ENCODE measurements around the gene ZNF282.

Gene ZNF282

DNA sequence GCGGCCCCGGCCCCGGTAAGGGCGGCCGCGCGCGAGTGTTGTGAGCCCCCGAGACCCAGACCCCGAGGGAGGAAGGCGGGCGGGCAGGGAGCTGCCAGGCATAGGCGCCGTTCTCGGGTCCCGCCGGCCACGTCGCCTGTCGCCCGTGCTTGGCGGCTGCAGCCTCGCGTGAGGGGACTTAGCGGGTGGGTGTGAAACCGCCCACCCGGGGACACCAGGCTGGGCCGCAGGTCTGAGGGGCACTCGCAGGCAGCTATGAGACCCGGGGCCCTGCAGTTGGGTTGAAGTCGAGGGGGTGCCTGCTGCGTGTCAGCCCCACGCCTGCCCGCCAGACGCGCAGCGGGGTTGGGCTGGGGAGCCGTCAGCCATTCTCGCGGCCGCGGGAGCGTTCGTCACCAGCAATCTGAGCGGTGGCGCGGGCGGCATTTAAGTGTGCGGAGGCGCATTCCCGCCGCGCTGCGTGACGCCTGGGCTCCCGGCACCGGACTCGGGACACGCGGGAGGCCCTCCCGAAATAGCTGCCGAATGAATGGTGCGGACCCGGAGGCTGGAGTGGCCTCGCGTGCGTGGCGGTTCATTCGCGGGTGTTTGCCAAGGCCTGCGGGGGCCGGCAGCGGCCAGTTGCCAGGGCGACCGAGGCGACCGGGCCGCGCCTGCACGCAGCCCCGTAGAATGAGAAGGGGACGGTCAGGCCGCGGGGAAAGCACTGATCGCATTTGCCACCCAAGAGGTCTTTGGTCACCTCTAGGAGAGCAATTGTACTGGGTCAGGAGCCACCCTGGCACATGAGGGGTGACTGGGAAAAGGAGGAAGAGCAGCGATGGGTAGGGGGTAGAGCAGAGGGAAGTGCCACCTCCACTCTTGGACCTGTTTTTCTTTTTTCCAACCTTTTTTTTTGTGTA lies 47.3 kb upstream of the ZNF282 start (continued):
- TF ChIP-seq ZIC2 (tag by site-specific recombination; IDR thresholded peaks at IDR 0.05) (peak; percentile 81), ZNF266 (tag by site-specific recombination; IDR thresholded peaks at IDR 0.05; ENCODE audit: low read depth) (no peak), ZNF223 (tag by site-specific recombination; IDR thresholded peaks at IDR 0.05) (no peak), ZNF621 (tag by site-specific recombination; IDR thresholded peaks at IDR 0.05) (no peak), ZSCAN30 (tag by site-specific recombination; IDR thresholded peaks at IDR 0.05) (no peak; the same call in 1 of the 2 replicates)
- TF ChIP-seq, protein P1, sequence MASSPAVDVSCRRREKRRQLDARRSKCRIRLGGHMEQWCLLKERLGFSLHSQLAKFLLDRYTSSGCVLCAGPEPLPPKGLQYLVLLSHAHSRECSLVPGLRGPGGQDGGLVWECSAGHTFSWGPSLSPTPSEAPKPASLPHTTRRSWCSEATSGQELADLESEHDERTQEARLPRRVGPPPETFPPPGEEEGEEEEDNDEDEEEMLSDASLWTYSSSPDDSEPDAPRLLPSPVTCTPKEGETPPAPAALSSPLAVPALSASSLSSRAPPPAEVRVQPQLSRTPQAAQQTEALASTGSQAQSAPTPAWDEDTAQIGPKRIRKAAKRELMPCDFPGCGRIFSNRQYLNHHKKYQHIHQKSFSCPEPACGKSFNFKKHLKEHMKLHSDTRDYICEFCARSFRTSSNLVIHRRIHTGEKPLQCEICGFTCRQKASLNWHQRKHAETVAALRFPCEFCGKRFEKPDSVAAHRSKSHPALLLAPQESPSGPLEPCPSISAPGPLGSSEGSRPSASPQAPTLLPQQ (tag by site-specific recombination; IDR thresholded peaks at IDR 0.05): peak; percentile 25; the same call in 1 of the 2 replicates
- TF ChIP-seq, protein P2, sequence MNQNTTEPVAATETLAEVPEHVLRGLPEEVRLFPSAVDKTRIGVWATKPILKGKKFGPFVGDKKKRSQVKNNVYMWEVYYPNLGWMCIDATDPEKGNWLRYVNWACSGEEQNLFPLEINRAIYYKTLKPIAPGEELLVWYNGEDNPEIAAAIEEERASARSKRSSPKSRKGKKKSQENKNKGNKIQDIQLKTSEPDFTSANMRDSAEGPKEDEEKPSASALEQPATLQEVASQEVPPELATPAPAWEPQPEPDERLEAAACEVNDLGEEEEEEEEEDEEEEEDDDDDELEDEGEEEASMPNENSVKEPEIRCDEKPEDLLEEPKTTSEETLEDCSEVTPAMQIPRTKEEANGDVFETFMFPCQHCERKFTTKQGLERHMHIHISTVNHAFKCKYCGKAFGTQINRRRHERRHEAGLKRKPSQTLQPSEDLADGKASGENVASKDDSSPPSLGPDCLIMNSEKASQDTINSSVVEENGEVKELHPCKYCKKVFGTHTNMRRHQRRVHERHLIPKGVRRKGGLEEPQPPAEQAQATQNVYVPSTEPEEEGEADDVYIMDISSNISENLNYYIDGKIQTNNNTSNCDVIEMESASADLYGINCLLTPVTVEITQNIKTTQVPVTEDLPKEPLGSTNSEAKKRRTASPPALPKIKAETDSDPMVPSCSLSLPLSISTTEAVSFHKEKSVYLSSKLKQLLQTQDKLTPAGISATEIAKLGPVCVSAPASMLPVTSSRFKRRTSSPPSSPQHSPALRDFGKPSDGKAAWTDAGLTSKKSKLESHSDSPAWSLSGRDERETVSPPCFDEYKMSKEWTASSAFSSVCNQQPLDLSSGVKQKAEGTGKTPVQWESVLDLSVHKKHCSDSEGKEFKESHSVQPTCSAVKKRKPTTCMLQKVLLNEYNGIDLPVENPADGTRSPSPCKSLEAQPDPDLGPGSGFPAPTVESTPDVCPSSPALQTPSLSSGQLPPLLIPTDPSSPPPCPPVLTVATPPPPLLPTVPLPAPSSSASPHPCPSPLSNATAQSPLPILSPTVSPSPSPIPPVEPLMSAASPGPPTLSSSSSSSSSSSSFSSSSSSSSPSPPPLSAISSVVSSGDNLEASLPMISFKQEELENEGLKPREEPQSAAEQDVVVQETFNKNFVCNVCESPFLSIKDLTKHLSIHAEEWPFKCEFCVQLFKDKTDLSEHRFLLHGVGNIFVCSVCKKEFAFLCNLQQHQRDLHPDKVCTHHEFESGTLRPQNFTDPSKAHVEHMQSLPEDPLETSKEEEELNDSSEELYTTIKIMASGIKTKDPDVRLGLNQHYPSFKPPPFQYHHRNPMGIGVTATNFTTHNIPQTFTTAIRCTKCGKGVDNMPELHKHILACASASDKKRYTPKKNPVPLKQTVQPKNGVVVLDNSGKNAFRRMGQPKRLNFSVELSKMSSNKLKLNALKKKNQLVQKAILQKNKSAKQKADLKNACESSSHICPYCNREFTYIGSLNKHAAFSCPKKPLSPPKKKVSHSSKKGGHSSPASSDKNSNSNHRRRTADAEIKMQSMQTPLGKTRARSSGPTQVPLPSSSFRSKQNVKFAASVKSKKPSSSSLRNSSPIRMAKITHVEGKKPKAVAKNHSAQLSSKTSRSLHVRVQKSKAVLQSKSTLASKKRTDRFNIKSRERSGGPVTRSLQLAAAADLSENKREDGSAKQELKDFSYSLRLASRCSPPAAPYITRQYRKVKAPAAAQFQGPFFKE (tag by site-specific recombination; IDR thresholded peaks at IDR 0.05; ENCODE audit: borderline replicate concordance): no peak

DNA sequence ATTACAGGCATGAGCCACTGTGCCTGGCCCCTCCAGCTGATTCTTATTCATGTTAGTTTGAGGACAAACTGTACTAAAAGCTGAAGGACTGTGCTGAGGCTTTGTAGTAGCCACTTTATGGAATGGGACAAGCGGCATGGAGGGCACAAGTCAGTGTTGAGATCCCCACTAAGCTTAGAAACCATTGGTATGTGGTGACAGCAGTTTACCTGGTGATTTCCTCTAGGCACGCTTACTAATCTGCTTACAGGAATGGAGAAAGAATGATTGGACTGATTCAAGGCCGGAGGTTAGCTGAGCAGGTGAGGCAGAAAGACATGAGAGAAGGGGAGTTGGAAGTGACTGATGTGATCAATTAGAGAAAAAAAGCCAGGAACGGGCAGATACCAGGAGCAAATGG lies 44.4 kb upstream of the ZNF282 start:
- Histone ChIP-seq H3K9me3 (ENCODE audit: control insufficient read depth, insufficient read depth, low read depth, low read length) (no peaks in the 10 kb centered on the region), H3K4me3 (ENCODE audit: low read depth, low read length) (no peak overlapping the region), H3K4me1 (ENCODE audit: control insufficient read depth, insufficient read depth, low read length) (no peaks in the 10 kb centered on the region), H3K36me3 (ENCODE audit: control insufficient read depth in 2 of 2, insufficient read depth in 1 of 2, low read length in 2 of 2) (peaks cover 13 to 44% of the 10 kb centered on the region in 2 experiments; a peak in 2 of 3 replicates), H3K27ac (ENCODE audit: extremely low read depth, low read depth, low read length) (no peak overlapping the region)
- TF ChIP-seq ZNF248 (tag by site-specific recombination; IDR thresholded peaks at IDR 0.05) (no peak), ZNF561 (tag by site-specific recombination; IDR thresholded peaks at IDR 0.05; ENCODE audit: borderline replicate concordance) (no peak), ZFHX2 (tag by site-specific recombination; conservative IDR thresholded peaks at IDR 0.05) (no peak), ZNF335 (tag by site-specific recombination; conservative IDR thresholded peaks at IDR 0.05) (no peak), ZNF530 (tag by site-specific recombination; IDR thresholded peaks at IDR 0.05; ENCODE audit: low read depth) (no peak), ZNF514 (tag by site-specific recombination; IDR thresholded peaks at IDR 0.05) (no peak), ZNF19 (tag by site-specific recombination; IDR thresholded peaks at IDR 0.05; ENCODE audit: low read depth) (no peak), ZBTB1 (tag by site-specific recombination; IDR thresholded peaks at IDR 0.05) (no peak)
- POLR2A ChIA-PET: interaction anchor here (0.6 kb wide), 1 partner anchor 10 kb away, joined by 3 read pairs; no protein-coding TSS in a partner anchor
- CTCF ChIA-PET: interaction anchor here (0.6 kb wide), 1 partner anchor 347 kb away, joined by 3 read pairs; no protein-coding TSS in a partner anchor

DNA sequence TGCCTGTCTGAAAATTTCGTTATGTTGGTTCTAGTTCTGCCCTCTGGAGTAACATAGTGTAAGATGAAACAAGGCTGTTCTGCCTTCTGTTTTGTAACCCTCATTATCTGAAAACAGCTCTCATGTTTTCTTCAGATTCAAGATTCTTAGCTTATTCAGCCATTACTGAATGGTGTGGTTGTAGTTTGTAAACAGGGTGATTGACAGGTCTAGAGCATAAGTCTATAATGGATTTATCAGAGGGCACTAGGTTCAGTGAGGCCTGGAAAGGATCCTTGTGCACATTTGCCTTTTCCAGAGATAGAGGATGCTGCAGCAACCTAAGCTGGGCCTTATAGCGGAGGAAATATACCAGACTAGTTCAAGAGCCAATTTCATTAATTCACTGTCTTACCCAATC lies 42.0 kb upstream of the ZNF282 start:
- no peaks in the 10 kb centered on the region for H3K9me3 ChIP-seq (ENCODE audit: control insufficient read depth, insufficient read depth, low read depth, low read length)
- POLR2A ChIA-PET: interaction anchor here (0.5 to 1.0 kb wide), 2 partner anchors 9 to 32 kb away, joined by 3 to 8 read pairs; no protein-coding TSS in a partner anchor
- H3K27ac ChIP-seq (ENCODE audit: extremely low read depth, low read depth, low read length): no peak overlapping the region
- H3K36me3 ChIP-seq (ENCODE audit: control insufficient read depth in 2 of 2, insufficient read depth in 1 of 2, low read length in 2 of 2): peaks cover 23 to 62% of the 10 kb centered on the region in 2 experiments
- H3K4me1 ChIP-seq (ENCODE audit: control insufficient read depth, insufficient read depth, low read length): no peaks in the 10 kb centered on the region
- CTCF ChIA-PET: interaction anchor here (0.6 kb wide), 1 partner anchor 335 kb away, joined by 6 read pairs; no protein-coding TSS in a partner anchor
- no peak overlapping the region for H3K4me3 ChIP-seq (ENCODE audit: low read depth, low read length)
- no peak for TF ChIP-seq SP2 (tag by site-specific recombination; IDR thresholded peaks at IDR 0.05)
- TF ChIP-seq ZNF146 (tag by site-specific recombination; IDR thresholded peaks at IDR 0.05): no peak
- TF ChIP-seq, protein P3, sequence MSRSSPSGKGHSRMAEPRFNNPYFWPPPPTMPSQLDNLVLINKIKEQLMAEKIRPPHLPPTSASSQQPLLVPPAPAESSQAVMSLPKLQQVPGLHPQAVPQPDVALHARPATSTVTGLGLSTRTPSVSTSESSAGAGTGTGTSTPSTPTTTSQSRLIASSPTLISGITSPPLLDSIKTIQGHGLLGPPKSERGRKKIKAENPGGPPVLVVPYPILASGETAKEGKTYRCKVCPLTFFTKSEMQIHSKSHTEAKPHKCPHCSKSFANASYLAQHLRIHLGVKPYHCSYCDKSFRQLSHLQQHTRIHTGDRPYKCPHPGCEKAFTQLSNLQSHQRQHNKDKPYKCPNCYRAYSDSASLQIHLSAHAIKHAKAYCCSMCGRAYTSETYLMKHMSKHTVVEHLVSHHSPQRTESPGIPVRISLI (tag by site-specific recombination; IDR thresholded peaks at IDR 0.05): no peak
- no peak for TF ChIP-seq ZNF426 (tag by site-specific recombination; IDR thresholded peaks at IDR 0.05)
- TF ChIP-seq, protein P4, sequence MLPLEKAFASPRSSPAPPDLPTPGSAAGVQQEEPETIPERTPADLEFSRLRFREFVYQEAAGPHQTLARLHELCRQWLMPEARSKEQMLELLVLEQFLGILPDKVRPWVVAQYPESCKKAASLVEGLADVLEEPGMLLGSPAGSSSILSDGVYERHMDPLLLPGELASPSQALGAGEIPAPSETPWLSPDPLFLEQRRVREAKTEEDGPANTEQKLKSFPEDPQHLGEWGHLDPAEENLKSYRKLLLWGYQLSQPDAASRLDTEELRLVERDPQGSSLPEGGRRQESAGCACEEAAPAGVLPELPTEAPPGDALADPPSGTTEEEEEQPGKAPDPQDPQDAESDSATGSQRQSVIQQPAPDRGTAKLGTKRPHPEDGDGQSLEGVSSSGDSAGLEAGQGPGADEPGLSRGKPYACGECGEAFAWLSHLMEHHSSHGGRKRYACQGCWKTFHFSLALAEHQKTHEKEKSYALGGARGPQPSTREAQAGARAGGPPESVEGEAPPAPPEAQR (tag by site-specific recombination; IDR thresholded peaks at IDR 0.05): no peak
- TF ChIP-seq, protein P5, sequence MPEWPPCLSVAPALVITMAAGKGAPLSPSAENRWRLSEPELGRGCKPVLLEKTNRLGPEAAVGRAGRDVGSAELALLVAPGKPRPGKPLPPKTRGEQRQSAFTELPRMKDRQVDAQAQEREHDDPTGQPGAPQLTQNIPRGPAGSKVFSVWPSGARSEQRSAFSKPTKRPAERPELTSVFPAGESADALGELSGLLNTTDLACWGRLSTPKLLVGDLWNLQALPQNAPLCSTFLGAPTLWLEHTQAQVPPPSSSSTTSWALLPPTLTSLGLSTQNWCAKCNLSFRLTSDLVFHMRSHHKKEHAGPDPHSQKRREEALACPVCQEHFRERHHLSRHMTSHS (tag by site-specific recombination; IDR thresholded peaks at IDR 0.05): no peak

Measured in HEK293 (cell line).